Measurements from ENCODE around the gene PHIP.

The PHIP gene

DNA sequence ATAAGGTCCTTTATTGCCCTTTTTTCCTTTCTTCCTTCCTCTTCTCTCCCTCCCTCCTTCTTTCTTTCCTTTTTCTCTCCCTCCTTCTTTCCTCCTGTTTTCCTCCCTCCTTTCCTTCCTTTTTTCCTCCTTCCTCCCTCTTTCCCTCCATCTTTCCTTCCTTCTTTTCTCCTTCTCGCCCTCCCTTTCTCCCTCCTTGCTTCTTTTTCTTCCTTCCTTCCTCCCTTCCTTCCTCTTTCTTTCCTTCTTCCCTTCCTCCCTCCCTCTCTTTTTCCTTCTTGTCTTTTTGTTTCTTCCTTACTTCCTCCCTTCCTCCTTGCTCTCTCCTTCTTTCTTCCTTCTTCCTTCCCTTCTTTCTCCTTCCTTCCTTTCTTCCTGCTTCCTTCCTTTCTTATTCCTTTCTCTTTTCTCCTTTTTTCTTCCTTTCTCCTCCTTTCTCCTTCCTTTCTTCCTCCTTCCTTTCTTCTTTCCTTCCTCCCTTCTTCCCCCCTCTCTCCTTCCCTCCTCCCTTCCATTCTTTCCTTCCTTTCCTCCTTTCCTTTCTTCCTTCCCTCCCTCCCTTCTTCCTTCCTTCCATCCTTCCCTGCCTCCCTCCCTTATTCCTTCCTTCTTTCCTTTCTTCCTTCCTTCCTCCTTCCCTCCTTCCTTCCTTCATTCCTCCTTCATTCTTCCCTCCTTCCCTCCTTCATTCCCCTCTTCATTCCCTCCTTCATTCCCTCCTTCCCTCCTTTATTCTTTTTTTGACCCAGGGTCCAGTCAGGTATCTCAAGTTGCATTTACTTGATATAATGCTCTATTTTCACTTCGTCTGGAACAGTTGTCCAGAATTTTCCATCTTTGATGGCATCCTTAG is 11.7 kb upstream of the PHIP start:
- no peaks in the 10 kb centered on the region for H3K79me2 ChIP-seq (ENCODE audit: control insufficient read depth, low read length)
- H3F3A ChIP-seq (ENCODE audit: control insufficient read depth, insufficient read depth): no peaks in the 10 kb centered on the region
- H3K9me2 ChIP-seq (replicated peaks; ENCODE audit: control insufficient read depth, low read length): no peaks in the 10 kb centered on the region
- H3K4me2 ChIP-seq (ENCODE audit: low read length): no peak overlapping the region
- no peaks in the 10 kb centered on the region for H4K20me1 ChIP-seq (ENCODE audit: control insufficient read depth, insufficient read depth, low read depth, low read length)
- H3K27me3 ChIP-seq (ENCODE audit: control insufficient read depth, low read length): no peaks in the 10 kb centered on the region
- H3K27ac ChIP-seq (ENCODE audit: low read depth, low read length): no peak overlapping the region
- TF ChIP-seq, protein P1, sequence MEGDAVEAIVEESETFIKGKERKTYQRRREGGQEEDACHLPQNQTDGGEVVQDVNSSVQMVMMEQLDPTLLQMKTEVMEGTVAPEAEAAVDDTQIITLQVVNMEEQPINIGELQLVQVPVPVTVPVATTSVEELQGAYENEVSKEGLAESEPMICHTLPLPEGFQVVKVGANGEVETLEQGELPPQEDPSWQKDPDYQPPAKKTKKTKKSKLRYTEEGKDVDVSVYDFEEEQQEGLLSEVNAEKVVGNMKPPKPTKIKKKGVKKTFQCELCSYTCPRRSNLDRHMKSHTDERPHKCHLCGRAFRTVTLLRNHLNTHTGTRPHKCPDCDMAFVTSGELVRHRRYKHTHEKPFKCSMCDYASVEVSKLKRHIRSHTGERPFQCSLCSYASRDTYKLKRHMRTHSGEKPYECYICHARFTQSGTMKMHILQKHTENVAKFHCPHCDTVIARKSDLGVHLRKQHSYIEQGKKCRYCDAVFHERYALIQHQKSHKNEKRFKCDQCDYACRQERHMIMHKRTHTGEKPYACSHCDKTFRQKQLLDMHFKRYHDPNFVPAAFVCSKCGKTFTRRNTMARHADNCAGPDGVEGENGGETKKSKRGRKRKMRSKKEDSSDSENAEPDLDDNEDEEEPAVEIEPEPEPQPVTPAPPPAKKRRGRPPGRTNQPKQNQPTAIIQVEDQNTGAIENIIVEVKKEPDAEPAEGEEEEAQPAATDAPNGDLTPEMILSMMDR (IDR thresholded peaks at IDR 0.05; ENCODE audit: low read depth, low read length, poor library complexity, severe bottlenecking): no peak
- TF ChIP-seq EZH2phosphoT487 (IDR thresholded peaks at IDR 0.05; ENCODE audit: borderline replicate concordance, low read length): no peak
- H3K4me1 ChIP-seq (ENCODE audit: control insufficient read depth, low read length): no peaks in the 10 kb centered on the region
- no peaks in the 10 kb centered on the region for H3K9me3 ChIP-seq (ENCODE audit: control insufficient read depth, insufficient read depth, low read length)
- H3K36me3 ChIP-seq (ENCODE audit: control insufficient read depth, low read length): no peaks in the 10 kb centered on the region
- no peak overlapping the region for H3K4me3 ChIP-seq (ENCODE audit: low read length)

DNA sequence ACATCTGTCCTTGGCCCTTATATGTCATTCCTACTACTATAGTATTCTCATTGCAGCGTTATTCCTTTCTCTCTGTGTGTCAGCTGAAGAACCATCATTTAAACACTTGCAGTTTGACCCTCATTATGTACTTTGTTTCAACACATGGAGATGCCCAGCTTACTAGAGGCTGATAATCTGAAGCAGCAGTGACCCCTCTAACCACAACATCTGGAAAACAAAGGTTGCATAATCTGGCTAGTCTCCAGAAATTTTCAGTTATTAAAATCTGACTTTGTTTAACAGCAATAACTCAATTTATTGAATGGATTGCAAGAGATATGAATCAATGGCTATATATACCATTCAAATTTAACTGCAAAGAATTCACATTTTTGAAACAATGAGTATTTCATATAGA is 6.6 kb upstream of the PHIP start:
- H3K27ac ChIP-seq (ENCODE audit: low read depth, low read length): no peak overlapping the region
- no peak overlapping the region for H3K4me2 ChIP-seq (ENCODE audit: low read length)
- no peak for TF ChIP-seq EZH2phosphoT487 (IDR thresholded peaks at IDR 0.05; ENCODE audit: borderline replicate concordance, low read length)
- TF ChIP-seq, protein P1 (IDR thresholded peaks at IDR 0.05; ENCODE audit: low read depth, low read length, poor library complexity, severe bottlenecking): no peak
- H3K79me2 ChIP-seq (ENCODE audit: control insufficient read depth, low read length): peaks cover 8% of the 10 kb centered on the region
- H3K4me1 ChIP-seq (ENCODE audit: control insufficient read depth, low read length): peaks cover 30% of the 10 kb centered on the region
- H3K9me2 ChIP-seq (replicated peaks; ENCODE audit: control insufficient read depth, low read length): no peaks in the 10 kb centered on the region
- no peak overlapping the region for H3K4me3 ChIP-seq (ENCODE audit: low read length)
- peaks cover 3% of the 10 kb centered on the region; the same call in 1 of the 2 replicates for H3F3A ChIP-seq (ENCODE audit: control insufficient read depth, insufficient read depth)
- no peaks in the 10 kb centered on the region for H4K20me1 ChIP-seq (ENCODE audit: control insufficient read depth, insufficient read depth, low read depth, low read length)
- no peaks in the 10 kb centered on the region for H3K9me3 ChIP-seq (ENCODE audit: control insufficient read depth, insufficient read depth, low read length)
- no peaks in the 10 kb centered on the region for H3K36me3 ChIP-seq (ENCODE audit: control insufficient read depth, low read length)
- H3K27me3 ChIP-seq (ENCODE audit: control insufficient read depth, low read length): no peaks in the 10 kb centered on the region

DNA sequence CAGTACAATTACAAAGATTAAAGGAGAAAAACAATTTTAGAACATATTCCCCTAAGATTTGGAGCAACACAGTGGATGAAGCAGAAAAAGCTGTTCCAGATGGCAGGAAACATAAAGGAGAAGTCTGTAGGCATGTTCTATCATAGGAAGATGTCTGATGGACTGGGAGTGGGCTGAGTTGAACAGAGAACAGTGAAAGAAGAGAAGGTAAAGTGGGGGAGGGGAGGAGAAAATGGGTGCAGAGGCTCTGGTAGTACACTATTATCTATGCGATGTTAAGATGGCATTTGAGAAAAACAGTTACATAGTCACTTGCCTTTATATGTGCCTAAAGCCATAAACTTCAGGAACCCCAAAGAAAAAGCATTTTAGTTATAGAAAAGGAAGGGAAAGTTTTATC is 4.2 kb upstream of the PHIP start:
- peaks cover 33% of the 10 kb centered on the region for H3K4me1 ChIP-seq (ENCODE audit: control insufficient read depth, low read length)
- H3K36me3 ChIP-seq (ENCODE audit: control insufficient read depth, low read length): 0 out of 2 replicates have a peak, but pooled peaks cover 5% of the 10 kb centered on the region
- TF ChIP-seq, protein P1 (IDR thresholded peaks at IDR 0.05; ENCODE audit: low read depth, low read length, poor library complexity, severe bottlenecking): no peak
- TF ChIP-seq EZH2phosphoT487 (IDR thresholded peaks at IDR 0.05; ENCODE audit: borderline replicate concordance, low read length): no peak
- no peak overlapping the region for H3K27ac ChIP-seq (ENCODE audit: low read depth, low read length)
- H3F3A ChIP-seq (ENCODE audit: control insufficient read depth, insufficient read depth): peaks cover 13% of the 10 kb centered on the region
- H3K4me3 ChIP-seq (ENCODE audit: low read length): no peak overlapping the region
- H3K9me3 ChIP-seq (ENCODE audit: control insufficient read depth, insufficient read depth, low read length): no peaks in the 10 kb centered on the region
- no peaks in the 10 kb centered on the region for H3K27me3 ChIP-seq (ENCODE audit: control insufficient read depth, low read length)
- H4K20me1 ChIP-seq (ENCODE audit: control insufficient read depth, insufficient read depth, low read depth, low read length): no peaks in the 10 kb centered on the region
- no peaks in the 10 kb centered on the region for H3K9me2 ChIP-seq (replicated peaks; ENCODE audit: control insufficient read depth, low read length)
- no peak overlapping the region for H3K4me2 ChIP-seq (ENCODE audit: low read length)
- peaks cover 16% of the 10 kb centered on the region for H3K79me2 ChIP-seq (ENCODE audit: control insufficient read depth, low read length)
